Stimulated activated CD8-positive, alpha-beta memory T cell treated with anti-CD3 and anti-CD28 coated beads, Interleukin-7, amount 100 ng/mL, for 1 hour (primary cell): Measurements from ENCODE around the gene FOXD2.

ENCODE experiments used
- DNase-seq, 2 donors: peaks; one replicate each; pipeline ENCODE4 v3.0.0-alpha.2; 2020; ENCODE audit warnings: low read depth in 2 of 2

FOXD2 gene

GRCh38 chr1:47437447-47438164, at the start of gene FOXD2:
Gene FOXD2 (plus strand): TSS chr1:47438044. CDS start chr1:47438136, 92 bp downstream.
- DNase-seq = peak; percentile 82 to 88

- DNase-seq = peak in 1 of 2 donors; percentile 5
These were observed 49.0 kb upstream of the FOXD2 start for GRCh38 chr1:47388891-47389238.

DNA sequence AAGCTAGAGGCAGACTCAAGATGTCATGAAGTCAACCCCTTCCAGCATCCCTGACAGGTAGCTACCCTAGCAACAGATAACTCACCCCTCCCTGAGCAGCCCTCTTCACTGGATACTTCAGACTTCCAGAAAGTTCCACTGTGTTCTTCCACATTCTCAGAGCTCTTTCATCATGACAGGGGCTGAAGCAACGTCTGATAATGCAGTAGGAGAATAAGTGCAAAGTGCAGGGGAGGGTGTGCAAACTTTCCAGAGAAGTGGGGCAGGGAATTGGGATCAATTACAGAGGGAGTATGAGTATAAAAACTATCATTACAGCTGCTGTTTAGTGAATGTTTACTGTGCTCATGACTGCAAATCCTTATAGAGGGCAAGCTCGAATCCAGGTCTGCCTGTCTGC, 48.1 kb upstream of the FOXD2 start:
- DNase-seq = no peak

GRCh38 chr1:47390843-47391242, 47.0 kb upstream of the FOXD2 start:
- no peak for DNase-seq

- no peak for DNase-seq
These were observed 44.7 kb upstream of the FOXD2 start for GRCh38 chr1:47393141-47393540.

- no peak for DNase-seq
These were observed 42.4 kb upstream of the FOXD2 start for GRCh38 chr1:47395433-47395832.

- no peak for DNase-seq
These were observed 41.1 kb upstream of the FOXD2 start for GRCh38 chr1:47396671-47397196.

DNA sequence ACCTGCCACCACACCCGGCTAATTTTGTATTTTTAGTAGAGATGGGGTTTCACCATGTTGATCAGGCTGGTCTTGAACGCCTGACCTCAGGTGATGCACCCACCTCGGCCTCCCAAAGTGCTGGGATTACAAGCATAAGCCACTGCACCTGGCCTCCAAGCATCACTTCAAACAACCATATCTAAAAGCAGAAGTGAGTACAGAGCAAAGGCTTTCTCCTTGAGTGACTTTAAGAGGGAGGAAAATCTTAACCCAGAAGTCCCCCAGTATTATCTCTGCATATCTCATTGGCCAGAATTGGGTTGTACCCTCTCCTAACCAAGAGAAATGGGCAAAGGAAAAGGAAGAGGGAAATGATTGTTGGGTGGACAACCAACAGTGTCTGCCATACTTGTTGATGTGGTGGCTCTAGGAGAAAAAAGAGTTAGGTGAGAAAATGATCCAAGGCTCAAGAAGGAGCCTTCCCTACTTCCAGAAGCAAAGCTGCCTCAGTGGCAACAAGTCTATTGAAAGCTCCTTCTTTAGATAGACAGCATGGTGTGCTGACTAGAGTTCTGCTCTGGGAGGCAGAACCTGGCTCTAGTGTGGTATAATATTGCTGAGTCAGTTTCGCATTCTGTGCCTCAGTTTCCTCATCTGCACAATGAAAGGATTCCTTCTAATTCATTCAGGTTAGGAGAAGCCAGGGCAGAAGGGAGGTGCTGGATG, 38.6 kb upstream of the FOXD2 start:
- DNase-seq = no peak

DNA sequence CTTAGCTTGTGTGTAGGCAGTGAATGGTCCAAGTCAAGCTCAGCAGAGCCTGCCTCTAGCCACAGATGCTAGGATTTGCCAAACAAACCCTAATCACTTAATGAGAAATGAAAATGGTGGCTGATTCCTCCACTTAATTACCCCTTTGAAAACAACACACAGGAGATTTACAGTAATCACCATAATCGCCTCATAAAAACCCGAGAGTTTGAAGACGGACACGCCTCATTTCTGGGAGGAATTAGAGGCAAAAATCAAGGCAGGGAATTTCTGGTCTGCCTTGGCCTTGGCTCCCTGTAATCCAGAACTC, 38.0 kb upstream of the FOXD2 start:
- no peak for DNase-seq

DNA sequence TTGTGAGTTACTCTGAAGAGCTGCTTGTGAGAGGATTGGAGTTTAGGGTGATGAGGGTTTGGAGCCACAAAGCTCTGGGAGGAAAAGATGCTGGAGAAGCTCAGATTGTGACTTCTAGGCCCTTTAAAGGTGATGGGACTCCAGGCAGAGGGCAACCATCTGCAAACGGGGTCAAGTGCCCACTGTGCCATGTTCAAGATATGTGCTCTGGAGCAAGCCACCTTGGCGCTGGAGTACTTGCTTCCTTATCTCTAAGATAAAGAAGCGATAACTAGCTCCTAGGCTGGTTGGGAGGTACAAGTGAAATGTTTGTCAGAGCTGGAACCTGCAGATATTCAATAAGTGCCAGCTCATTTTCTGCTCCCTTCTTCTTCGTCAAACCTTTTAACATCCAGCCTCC, 36.1 kb upstream of the FOXD2 start:
- DNase-seq = no peak

DNA sequence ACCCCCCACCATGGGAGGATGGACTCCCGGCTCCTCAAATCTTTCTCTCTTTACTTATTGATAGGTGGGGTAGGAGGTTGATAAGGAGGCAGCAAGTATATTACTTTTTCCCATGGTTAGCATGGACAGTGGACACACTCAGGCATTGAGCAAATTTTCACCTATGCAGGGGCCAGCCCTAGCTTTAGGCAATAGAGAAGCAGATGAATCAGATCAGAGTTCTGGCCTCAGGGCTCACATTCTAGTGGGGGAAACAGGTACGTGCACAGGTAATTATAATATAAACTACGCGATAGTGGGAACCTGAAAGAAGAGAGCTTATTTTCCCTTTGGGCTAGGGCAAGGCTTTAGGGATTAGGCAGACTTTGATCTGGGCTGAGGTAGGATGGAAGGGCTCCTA, 35.3 kb upstream of the FOXD2 start:
- no peak for DNase-seq

GRCh38 chr1:47403321-47403910, 34.4 kb upstream of the FOXD2 start:
- no peak for DNase-seq

DNA sequence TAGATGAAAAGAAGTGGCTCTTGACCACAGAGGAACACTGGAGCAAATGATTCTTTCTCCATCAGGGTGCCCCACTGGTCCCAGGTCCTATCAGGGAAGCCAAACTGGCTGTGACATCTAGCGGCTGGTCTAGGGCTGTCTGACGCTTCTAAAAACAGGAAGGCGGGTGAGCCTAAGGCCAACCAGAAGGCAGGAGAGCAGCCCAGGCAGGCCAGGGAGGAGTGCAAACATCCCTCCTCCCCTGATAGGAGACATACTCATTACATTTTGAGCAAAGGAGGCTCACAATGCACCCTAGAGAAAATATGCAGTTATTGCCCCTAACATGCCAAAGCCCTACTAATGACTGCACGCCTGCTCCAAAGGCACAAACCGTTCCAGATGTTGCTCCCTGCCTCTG, 32.1 kb upstream of the FOXD2 start:
- no peak for DNase-seq

DNA sequence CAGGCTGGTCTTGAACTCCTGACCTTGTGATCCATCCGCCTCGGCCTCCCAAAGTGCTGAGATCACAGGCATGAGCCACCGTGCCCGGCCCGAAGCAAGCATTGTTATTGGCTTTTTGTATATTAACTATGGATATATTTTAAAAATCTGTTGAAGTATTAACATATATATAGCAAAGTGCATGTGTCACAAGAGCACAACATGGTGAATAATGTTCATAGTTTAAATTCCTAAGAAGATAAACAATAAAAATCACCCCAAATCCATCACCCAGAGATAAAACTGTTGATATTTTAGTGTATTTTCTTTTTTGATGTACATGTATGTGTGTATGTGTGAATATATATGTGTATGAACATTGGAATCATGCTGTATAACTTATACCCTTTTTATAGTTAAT, 30.9 kb upstream of the FOXD2 start:
- DNase-seq = no peak

DNA sequence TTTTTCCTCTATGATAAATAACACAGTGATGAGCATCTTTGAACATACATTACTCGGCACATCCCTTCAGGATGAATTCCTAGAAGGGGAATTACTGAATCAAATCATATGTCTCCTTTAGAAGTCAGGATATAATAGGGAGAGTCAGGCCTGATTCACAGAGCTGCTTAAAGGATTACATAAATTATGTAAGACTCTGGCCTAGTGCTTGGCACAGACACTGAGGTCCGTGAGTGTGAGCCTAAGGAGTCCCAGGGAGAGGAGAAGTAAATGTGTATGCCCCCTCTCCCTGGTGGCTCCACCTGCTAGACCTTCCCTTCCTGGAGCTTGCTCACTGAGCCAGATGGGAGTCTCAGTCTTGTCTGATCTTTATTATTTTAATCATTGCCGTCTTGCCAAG, 30.4 kb upstream of the FOXD2 start:
- DNase-seq = no peak

- no peak for DNase-seq
These were observed 28.4 kb upstream of the FOXD2 start for GRCh38 chr1:47409311-47410067.

DNA sequence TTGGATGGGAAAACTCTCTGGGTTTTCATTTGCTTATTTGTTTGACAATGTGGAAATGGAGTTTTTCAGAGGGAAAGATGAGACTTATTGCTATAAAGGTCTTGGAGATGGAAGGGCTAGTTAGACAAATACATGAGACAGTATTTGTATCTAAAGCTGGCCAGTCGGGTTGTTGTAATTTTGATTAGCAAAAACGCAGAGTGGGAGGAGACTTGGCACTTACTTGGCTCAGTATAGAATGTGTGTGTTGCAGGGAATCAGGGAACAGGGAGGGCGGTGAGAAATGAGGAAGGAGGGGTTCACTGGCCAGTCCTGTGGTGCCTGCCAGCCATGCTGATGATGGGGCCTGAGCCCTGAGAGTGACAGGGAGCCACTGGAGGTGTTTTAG, 27.8 kb upstream of the FOXD2 start:
- no peak for DNase-seq

- DNase-seq = no peak
These were observed 26.4 kb upstream of the FOXD2 start for GRCh38 chr1:47411436-47411835.

DNA sequence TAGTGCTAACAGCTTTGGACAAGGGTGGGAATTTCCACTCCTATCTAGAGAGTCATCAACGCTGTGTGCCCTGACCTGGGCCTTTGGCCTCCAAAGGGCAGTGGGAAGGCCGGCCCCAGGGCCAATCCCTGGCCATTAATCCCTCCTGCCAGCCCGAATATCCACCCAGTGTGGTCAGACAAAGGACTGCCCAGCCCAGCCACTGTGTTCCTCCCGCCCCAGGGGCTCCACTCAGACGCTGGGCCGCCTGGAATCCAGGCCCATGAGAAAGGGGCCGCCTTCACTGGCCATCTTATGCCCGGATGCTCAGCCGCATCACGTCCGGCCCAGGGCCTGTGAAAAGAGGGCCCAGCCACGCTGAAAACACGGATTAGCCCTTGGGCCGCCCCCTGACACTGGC, 25.4 kb upstream of the FOXD2 start:
- DNase-seq = no peak

- DNase-seq = no peak
These were observed 22.0 kb upstream of the FOXD2 start, which contains the start of gene FOXE3 for GRCh38 chr1:47415728-47416318. Gene FOXE3 (plus strand): TSS chr1:47416285. CDS start chr1:47416316, 31 bp downstream.

GRCh38 chr1:47416319-47417169, 21.3 kb upstream of the FOXD2 start:
- no peak for DNase-seq
